ENCODE results near the gene CCDC92.

The CCDC92 gene

DNA sequence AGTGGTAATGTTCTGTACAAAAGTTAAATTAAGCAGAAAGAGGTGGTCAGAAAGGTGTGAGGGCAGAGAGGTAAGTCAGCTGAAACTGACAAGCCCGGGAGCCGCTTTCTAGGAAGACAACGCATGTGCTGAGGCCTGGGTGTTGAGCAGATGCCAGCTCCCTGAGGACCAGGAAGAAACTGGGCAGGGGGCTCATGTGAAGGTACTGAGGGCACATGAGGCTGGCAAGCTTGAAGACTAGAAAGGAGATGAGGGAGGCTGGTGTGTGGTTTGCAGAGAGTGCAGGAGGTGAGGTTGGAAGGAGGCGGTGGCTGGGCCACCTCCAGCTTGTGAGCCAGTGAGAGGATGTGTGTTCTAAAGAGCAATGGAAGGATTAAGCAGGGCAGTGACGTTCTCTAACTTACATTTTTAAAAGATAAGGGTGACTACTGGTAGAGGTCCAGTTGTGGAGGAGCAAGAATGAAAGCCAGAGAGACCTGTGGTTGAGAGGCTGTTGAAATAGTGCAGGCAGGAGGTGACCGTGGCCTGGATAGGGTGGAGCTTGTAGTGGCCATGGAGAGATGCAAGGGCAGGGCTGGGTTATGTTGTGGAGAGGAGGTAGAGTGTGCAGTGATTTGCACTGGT, 29.5 kb upstream of the CCDC92 start:
- no peak for DNase-seq

DNA sequence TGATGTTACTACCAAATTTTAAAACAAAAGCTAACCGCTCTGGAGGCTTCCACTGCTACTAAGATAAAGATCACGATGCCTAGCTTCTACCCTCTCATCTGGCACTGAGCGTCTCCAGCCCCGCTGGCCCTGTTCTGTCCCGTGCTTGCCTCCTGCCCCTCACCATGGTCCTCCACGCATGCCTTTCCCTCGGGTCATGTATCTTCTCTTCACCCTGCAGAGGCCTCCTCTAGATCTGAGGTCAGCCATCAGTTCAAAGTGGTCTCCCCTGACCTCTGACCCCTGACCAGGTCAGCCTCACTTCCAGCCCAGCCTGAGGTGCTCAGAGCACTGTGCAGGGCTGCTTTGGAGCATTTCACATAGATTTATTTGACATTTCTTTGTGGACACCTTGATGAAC, 28.7 kb upstream of the CCDC92 start:
- DNase-seq, result no peak

DNA sequence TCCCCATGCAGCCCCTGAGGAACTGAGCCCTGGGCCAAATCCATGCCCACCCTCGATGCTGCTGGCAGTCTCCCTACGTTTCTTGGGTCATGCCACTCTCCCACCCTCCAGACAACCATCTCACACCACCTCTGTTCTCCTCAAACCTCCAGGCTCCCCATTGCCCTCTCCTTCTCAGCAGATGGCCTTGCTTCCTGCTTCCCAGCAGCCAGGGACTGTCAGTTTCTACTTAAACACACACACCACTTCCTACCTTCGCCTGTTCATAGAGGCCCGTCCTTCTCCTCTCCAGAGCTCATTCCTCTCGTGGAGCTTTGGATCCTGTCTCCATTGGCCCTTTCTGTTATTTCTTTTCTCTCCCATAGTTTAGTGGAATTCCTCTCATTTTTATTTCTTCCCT, 27.5 kb upstream of the CCDC92 start:
- no peak for DNase-seq

DNA sequence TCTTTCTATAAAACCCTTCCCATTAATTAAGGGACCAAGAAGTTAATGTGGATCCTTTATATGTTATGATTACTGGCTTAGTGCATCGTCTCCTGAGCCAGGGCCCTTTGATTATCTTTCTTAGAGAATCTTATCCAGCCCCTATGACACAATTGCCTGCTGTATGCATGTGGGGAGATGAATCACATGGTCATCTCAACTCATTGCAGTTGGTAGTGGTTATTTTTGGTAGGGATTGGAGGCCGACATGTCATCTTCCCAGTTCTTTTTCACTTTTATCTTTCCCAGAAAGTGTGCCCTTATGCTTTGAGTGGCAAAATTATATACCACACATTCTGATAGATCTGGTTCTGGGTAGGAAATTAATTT, 26.3 kb upstream of the CCDC92 start:
- no peak for DNase-seq

DNA sequence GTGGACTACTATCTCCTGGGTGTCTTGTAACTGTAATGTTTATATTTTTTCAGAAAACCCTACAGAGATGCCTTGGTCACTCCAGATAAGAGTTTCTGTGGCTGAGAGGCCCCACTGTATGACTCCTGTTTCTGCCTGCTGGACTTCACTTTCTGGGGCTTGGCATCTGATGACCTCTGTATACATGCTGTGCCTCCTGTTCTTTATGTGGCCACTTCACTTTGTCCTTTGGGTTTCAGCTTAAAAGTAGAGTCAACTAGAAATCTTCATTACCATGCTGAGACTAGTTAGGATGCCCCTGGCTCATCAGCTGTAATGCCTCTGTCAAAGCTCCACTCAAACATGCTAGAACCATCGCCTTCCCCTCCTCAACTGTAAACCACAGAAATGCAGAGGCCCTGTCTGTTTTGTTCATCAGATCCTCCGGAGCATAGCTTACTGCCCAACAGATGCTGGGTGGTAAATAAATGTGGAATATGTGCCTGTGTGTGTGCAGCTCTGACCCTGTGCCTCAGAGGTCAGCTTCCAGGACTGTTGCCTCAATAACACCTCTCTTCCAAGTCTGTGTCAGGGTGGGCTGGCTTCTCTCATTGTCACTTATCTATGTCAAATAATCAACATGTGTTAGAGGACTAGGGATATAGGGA, 25.8 kb upstream of the CCDC92 start:
- no peak for DNase-seq

DNA sequence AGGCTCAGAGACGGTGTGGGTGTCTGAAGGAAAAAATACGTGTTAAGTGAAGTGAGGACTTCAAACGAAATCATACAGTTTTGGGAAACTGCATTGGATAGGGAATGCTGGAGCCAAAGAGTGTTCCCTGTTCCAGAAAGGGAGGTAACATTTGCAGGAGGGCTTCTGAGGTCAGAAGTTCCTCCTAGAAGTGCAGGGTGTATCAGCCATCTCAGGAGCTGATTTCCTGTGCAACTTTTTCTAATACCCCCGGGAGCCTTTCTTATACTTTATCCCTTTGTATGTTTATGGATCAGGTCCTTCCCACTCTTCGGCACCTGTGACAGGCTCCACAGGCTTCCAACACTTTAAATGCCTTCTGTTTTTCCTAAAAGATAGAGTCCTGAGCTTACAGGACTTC, 25.3 kb upstream of the CCDC92 start:
- no peak for DNase-seq

DNA sequence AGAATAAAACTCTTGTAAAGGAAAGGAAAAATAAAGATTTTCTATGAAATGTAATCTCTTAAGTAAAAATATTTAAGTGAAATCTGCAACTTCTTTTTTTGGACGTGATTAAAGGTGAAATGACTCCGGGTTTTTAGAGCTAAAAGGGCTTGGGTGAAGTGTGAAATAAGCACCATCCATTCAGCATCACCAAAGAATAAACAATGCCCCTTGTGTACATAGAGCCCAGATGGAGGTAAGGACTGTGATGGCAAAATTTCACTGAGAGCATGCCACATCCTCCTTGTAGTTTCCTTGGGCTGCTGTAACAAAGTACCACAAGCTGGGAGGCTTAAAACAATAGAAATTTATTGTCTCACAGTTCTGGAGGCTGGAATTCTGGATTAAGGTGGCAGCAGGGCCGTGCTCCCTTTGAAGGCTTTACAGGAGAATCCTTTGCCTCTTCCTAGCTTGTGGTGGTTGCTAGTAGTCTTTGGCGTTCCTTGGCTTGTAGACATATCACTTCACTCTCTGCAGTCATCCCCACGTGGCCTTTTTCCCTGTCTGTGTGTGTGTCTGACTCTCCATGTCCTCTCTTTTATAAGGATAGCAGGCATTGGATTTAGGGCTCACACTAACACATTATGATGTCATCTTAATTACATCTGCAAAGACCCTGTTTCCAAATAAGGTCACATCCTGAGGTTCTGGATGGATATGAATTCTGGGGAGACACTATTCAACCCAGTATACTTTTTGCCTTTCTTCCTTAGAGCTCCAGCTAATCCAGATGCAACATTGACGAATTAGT, 24.6 kb upstream of the CCDC92 start:
- no peak for DNase-seq

DNA sequence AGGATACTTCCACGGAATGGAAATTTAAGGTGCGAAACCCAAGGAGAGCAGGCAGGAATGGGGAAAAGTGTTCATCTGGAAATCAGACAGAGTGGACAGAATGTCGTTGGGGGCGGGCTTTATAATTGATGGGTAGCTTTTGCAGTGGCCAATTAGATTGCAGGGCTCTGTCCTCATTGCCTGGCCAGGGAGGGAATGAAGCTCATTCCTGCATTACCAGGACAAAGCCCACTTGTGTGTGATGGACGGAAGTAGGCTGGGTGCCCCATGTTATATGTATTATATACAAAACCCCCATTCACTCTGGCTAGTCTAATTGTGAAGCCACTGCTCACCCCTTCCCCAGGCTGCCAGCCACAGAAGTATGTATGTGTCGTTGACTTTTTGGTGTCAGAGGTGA, 23.9 kb upstream of the CCDC92 start:
- no peak for DNase-seq

DNA sequence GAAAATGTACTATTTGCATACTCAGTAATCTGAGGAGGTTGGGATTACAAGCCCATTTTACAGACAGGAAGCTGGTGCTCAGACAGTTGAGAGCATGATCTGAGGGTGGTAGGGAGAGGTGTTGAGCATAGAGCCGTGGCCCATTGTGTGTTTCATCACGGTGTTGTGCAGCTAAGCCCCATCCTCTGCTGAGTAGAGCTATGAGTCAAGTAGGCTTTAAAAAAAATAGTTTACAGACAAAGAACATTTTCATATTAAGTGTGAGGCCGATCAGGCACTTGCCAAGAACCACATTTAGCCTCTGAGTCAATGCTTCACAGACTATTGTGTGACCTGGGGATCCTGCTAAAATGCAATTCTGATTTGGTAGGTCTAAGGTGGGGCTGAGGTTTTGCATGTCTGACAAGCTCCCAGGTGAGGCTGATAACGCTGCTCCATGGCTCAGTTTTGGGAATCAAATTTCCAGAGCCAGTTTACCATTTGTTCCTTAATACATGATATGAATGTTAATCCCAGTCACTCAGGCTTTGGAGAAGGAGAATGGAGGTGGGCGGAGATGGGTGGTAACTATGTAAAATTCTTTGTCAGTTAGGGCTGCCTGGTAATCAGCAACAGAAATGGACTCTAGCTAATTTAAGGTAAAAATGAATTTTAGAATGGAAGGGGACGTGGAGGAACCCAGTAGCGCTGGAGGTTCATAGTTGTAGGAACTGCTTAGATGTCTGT, 22.6 kb upstream of the CCDC92 start:
- no peak for DNase-seq

DNA sequence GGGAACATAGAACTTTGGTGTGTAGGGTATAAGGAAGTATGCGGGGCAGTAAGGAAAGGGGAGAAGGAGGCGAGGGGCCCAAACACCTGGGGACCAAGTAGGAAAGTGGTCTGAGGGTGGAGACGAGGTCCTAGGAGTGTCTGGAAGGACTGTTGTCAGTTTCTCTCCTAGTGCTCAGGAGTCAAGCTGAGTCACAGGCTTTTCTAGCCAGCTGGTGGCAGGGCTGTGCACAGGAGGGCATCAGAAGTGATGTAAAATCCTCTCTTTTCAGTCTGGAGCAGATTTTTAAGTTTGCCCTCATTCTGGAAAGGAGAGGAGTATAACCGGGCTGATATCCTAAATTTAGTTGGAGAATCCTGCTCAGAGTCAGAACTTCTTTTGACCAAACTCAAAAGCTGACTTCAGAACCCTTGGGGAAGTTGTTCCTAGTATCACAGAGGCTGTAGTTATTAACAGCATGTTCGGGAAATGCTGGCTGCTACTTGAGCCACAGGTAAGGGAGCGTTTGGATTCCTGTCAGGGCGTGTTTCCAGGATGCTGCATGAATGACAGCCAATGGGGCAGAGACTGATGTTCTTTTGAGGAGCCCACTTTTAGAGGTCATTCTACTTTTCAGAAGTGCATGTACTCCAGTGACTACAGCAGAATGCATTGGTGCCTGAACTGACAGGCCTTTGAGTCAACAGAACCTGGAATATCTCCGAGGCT, 19.6 kb upstream of the CCDC92 start:
- DNase-seq, result no peak

DNA sequence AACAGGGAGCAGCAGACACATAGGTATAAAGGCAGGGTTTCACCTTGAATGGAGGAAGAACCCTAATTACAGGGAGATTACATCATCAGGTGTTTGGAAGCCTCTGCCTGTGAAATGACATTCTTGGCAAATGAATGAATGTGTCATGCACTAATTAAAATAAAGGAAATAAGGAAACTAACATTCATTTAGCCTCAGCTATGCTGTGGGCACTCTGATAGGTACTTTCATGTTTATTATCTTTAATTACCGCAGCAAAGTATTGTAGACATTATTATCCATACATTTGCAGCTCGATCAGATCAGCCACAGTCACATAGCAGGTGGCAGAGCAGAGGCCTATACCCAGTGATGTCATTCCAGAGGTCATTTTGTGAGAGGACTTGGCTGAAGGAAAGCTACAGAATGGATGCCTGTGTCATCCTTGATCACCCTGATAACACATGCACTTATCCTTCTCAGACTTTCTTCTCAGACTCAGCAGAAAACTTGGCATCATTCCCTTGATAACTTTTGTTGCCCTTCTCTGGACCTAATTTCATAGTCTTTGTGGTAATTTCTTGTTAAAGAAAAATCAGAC, 18.8 kb upstream of the CCDC92 start:
- no peak for DNase-seq

DNA sequence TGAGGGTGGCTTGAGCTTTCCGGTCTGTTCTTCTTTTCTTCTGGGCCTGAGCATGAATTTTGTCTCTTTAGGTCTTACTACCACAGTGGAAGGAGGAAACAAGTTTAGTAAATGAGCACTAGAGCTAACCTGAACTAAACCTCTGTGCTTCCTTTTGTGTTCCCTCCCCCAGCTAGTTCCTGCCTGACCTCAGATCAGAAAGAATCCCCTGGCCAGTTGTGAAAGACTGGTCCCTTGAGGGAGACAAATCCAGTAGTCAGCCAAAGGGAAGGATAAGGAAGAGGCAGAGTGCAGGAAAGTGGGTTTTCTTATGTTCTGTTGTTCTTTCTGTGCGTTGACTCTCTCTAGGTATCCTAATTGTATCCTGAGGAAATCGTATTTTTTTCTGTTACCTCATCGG, 17.9 kb upstream of the CCDC92 start:
- DNase-seq, result no peak

DNA sequence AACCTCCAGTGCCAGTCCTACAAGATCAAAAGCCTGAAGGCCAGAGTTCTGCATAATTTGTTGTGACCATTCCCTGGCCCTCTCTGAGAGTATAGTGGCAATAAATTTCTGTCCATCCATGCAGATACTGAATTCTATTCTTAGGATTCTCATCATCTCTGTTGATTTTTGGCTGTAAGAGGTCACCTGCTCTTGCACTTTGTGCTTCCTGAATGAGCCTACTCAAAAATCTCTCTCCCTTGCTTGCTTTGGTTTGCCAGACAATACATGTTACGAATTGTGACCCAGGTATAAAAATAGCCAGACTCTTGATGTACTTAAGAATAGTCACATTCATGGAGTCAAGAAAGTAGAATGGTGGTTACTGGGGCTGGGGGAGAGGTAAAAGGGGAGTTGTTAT, 17.1 kb upstream of the CCDC92 start:
- DNase-seq, result peak in 1 of 2 experiments; percentile 3

DNA sequence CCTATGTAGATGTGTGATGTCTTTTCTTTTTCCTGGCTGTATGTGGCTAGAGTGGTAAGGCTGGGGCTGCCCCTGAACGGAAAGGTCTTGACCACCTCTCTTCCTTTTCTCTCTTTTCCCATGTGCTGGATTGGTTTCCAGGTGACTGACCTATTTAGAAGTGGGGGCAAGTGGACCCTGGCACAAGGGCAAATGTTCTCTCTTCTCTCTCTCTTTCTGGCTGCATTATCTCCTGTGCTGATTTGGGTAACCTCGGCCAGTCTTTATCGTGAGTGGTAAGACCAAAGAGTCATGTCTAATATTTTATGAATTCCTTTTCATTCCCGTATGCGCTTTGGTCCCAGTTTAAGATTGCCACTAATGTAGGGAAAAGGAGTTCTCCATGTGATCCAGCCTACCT, 16.5 kb upstream of the CCDC92 start:
- no peak for DNase-seq

DNA sequence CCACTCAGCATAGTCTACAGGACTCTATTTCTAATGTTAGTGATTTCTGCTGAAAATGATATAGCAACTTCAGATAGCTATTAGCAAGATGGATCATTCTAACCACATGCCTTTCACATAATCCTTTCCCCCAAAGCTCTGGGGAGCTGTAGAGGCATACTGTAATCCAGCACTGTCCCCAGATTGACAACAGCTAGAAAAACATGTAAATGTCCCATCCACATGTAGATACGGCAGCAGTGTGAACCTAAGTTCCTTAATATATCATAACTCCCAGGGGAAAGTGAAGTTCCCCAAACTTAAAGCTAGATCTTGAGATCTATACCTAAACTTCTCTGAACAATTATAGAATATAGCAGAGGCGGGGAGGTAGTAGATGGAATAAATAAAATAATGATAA, 14.4 kb upstream of the CCDC92 start:
- DNase-seq, result no peak

DNA sequence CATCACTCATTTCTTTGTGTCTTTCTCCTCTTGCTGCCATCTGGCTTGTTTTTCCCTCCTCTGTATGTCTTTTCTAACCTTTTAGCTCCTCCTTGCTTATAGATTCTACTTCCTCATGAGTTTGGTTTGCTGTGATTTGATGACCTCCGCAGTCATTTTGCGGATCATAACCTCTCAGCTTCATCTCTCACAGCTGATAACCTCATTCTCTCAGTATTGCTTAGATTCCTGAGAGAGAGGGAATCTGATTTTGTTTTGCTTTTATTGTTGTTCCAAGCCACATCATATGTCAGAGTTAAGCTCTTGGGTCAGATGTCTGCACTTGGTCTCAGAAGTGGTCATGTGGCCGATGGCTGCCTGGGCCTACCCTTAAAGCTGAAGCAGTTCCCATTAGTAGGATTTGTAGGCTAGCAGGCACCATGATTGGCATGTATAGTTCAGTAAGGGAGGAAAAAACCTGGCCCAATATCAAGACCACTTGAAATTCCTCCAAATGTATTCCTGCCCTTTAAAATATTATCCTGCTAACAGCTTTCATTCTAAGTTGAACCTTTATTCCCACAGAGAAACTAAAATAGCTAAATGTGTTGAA, 13.8 kb upstream of the CCDC92 start:
- no peak for DNase-seq

DNA sequence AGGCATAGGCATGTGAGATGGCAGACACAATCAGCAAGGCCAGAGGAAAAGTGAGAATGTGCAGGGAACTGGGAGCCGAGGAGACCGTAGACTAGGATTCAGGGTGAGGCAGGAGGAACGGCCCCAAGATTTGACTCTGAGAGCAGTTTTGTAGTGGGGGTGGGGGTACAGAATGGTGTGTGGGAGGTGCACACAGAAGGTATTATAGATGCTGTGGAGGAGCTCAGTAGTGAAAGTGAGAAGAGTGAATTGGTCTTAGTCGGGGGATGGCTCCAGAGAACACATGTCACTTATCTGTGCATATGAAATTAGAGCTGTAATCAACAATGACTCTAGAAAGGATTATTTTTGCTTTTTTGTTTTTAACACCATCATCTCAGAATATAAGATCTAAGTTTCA, 12.3 kb upstream of the CCDC92 start:
- no peak for DNase-seq

DNA sequence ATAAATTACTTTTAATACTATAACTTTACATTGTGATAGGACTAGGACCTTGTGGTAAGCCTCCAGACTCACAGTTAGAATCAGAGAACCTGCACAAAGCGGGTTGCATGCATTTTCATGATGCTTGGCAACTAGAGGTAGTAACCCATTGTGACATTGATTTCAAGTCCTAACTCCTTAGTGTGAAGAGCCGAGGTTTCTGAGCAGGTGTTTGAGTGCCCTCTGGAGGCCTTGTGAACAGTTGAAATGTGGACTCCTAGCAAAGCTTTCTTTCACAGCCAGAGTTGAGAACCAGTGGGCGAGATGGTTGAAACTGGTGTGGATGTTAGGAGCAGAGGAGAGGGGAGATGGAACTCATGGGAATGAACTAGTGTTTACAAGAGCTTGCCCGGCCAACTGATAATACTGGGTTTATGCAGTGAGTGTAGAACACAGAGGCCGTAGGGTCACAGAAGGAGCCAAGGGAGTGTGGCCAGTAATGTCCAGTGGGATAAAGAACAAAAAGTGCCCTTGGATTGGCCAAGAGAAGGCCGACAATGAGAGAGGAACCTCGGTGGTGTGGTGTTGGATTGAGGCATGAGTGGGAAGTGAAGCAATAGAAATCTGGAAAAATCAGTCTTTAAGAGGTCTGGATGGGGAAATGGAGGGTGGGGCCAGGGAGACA, 11.3 kb upstream of the CCDC92 start:
- DNase-seq, result peak; percentile 72 to 76

DNA sequence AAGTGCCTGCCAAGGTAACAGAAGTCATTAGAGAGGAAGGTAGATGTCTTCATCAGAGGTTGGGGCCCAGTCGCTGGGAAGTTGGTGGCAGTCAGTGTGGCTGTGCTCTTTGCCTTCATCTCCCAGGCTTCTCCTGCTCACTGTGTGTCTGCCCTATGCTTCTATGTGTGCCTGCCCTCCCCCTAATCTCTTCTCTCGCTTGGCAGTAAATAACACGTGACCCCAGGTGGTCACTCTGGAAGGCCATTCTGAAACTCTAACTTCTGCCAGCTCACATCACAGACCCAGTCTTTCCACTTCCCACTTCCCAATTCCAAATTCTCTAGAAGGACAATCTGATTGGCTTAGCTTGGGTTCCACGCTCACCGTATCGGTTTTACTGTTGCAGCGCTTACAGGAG, 9.6 kb upstream of the CCDC92 start:
- DNase-seq, result no peak

DNA sequence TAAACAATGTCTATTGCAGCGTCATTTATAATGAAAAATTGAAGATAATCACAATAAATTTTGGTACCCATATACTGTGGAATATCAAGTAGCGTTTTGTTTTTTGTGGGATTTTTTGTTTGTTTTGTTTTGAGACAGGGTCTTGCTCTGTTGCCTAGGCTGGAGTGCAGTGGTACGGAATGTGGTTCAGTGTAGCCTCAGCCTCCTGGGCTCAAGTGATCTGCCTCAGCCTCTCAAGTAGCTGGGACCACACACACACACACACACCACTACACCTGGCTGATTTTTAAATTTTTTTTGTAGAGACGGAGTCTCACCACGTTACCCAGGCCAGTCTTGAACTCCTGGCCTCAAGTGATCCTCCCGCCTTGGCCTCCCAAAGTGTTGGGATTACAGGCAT, 6.9 kb upstream of the CCDC92 start:
- no peak for DNase-seq

DNA sequence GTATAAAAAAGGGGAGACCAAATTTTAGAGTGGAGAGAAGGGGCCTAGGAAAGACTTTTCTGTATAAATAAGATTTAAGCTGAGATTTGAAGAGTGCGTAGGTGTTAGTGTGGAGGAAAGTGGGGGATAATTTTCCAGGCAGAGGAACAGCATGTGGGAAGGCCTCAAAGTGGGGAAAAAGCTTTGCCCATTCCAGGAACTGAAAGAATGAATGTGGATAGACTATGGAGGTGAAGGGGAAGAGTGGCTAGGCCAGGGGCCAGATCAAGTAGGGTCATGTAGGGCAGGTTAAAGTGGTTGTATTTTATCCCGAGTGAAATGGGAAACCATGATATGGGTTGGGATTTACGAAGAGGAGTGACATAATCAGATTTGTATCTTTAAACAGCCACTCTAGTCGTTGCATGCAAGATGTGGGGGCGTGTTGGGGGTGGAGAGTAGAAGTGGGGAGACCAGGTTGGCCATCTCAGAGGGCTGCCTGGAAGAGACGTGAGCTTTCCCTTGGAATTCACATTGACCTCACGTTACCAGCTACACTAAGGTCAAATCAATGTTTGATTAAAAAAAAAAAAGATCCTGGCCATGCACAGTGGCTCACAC, 3.7 kb upstream of the CCDC92 start:
- DNase-seq, result no peak
